LoVo (cell line): Measurements from ENCODE around the gene TSKS.

ENCODE experiments used
- DNase-seq: peaks from one replicate; pipeline ENCODE4 v3.0.0-alpha.2; 2016; ENCODE audit warnings: low spot score

TSKS gene

DNA sequence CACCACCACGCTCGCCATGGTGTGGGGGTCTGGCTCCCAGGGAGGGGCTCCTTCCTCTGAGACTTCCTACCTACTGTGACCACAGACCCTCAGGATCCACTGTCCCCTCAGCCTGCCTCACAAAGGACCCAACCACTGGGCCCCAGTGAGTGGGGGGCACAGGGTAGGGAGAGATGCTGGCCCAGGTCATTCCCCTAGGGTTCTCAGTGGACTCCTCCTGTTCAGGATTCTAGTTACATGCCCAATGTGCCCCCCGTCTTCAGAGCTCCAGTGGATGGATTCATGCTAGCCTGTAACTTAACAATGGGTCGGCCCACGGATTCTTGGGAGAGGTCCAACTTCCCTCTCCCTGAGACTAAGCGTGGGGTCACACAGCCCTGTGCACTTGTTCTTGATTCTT lies at the start of gene TSKS:
TSS of gene TSKS (minus strand) at position 77 of the 400 bp plus-strand sequence. CDS start at position 18, 59 bp downstream.
- DNase-seq = no peak

GRCh38 chr19:49812452-49812996 lies 49.4 kb upstream of the TSKS start:
- DNase-seq = no peak

- no peak for DNase-seq
Measured at GRCh38 chr19:49811328-49811727, 48.2 kb upstream of the TSKS start.

GRCh38 chr19:49809941-49810389 lies 46.9 kb upstream of the TSKS start:
- no peak for DNase-seq

DNA sequence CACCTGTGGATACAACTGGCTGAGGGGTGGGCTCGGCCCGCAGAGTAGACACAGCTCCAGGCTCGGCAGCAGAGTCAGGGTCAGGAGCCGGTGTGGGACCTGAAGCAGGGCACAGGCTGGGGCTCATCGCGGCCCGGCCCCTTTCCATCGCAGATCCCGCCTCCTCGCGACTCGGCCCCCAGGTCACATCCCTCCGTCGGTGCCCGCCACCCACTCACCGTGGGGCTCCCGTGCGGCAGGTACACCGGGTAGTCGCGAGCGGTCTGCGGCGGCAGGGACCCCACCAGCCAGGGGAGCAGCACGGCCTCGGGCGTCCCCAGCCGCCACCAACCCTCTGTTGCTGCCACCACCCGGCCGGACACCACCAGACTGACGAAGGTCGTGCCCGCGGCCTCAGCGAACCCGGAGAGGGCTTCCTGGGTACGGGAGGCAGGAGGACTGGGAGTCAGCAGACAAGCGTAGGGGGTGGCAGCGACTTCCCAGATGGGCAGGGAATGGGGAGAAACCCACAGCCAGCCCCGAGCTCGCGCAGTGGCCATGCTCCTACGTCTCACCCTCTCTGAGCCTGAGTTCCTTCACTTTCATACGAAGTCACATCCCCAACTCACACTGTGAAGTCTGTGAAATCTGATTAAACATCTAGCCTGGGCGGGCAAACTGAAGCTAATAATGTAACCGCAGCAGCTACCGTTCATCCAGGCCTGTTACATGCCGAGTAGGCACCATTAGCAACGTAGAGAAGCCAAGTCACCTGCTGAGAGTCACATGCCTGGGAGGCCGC lies 46.2 kb upstream of the TSKS start:
- no peak for DNase-seq

DNA sequence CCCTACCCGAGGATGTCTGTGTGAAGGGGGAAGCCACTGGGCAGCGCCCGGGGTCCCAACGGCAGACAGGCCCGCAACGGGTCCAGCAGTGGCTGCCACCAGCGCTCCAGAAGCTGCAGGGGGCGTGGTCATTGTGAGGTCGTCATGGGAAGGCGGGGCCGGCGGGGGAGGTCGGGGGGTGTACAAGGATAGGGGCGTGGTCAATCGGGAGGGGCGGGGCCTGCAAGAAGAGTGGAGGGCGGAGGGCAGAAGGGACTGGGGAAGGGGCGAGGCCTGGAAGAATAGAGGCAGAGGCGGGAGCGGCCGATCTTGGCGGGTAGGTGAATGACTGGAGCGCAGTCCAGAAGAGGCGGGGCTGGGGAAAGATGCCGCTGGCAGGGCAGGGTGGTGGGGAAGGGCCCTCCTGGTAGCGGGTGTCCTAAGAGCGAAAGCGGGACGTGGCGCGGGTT lies 45.6 kb upstream of the TSKS start:
- no peak for DNase-seq

GRCh38 chr19:49807904-49808675 lies 45.0 kb upstream of the TSKS start:
- DNase-seq = no peak

GRCh38 chr19:49807058-49807903 lies 44.2 kb upstream of the TSKS start:
- DNase-seq = no peak

- no peak for DNase-seq
Measured at GRCh38 chr19:49806620-49806959, 43.5 kb upstream of the TSKS start.

- no peak for DNase-seq
Measured at GRCh38 chr19:49805822-49806619, 42.9 kb upstream of the TSKS start.

DNA sequence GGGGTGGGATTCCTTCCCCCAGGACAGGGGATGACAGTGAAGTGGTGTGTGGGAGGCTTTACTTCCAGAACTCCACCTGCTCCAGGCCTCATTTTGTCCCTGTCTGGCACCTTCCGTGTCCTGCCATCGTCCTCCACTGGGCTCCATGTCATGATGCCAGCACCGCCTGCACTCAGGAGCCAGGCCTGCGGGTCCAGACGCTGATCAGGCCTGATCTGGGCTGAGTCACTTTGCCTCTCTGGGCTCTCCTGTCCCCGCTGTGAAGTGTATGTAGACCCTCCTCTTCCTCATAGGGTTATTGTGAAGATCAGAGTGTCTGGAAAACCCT lies 40.4 kb upstream of the TSKS start:
- no peak for DNase-seq

DNA sequence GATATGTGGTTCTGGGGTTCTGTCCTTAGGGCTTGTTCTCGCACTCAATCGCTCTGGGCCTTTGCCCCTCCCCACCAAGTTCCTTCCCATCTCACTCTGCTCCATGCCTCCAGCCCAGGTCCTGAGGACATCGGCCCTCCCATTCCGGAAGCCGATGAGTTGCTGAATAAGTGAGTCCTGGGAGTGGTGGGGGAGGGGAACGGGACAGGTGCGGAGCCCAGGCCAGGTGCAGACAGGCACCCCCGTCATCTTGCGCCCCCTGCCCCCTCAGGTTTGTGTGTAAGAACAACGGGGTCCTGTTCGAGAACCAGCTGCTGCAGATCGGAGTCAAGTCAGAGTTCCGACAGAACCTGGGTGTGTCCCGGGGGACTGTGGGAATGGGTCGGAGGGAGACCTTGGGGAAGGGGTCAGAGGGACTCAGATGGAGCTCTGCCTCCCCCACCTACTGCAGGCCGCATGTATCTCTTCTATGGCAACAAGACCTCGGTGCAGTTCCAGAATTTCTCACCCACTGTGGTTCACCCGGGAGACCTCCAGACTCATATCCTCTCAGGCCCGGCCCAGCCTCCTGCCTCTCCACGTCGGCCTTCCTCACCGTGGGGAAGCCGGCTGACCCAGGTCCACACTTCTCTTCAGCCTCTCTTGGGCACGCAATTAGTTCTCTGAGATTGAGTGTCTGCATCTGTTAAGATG lies 39.9 kb upstream of the TSKS start:
- no peak for DNase-seq

- no peak for DNase-seq
Measured at GRCh38 chr19:49801966-49802661, 39.0 kb upstream of the TSKS start.

- DNase-seq = no peak
Measured at GRCh38 chr19:49801401-49801888, 38.3 kb upstream of the TSKS start.

GRCh38 chr19:49800771-49801170 lies 37.7 kb upstream of the TSKS start:
- no peak for DNase-seq

DNA sequence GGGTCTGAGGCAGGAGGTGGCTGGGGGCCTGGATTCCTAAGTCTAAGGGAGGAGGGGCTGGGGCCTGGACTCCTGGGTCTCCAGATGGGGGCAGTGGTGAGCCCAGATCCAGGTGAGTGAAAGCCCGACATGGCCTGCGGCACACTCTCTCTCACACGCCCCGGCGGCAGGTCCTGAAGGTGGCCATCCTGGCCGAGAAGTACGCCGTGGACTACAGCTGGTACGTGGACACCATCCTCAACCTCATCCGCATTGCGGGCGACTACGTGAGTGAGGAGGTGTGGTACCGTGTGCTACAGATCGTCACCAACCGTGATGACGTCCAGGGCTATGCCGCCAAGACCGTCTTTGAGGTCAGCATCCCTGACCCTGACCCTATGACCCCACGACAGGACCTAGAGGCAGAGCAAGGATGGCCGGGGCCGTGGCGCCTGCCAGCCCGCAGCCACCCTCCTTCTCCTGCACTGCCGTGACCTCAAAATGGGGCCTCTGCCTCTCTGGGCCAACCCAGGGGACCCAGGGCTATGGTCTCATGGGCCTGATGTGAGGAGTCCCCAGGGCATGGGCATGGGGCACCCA lies 36.8 kb upstream of the TSKS start:
- DNase-seq = no peak

DNA sequence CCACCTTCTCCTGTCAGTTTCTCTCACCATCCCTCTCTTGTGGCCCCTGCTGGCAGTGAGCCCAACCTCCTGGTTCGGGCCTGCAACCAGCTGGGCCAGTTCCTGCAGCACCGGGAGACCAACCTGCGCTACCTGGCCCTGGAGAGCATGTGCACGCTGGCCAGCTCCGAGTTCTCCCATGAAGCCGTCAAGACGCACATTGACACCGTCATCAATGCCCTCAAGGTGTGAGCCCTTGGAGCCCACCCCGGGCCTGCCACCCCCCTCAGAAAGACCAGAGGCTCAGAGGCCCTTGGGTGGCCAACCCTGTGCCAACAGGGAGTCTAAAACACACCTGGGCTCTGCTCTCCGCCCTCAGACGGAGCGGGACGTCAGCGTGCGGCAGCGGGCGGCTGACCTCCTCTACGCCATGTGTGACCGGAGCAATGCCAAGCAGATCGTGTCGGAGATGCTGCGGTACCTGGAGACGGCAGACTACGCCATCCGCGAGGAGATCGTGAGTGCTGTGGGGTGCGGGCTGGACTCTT lies 36.2 kb upstream of the TSKS start:
- no peak for DNase-seq

- DNase-seq = no peak
Measured at GRCh38 chr19:49798574-49798973, 35.5 kb upstream of the TSKS start.

DNA sequence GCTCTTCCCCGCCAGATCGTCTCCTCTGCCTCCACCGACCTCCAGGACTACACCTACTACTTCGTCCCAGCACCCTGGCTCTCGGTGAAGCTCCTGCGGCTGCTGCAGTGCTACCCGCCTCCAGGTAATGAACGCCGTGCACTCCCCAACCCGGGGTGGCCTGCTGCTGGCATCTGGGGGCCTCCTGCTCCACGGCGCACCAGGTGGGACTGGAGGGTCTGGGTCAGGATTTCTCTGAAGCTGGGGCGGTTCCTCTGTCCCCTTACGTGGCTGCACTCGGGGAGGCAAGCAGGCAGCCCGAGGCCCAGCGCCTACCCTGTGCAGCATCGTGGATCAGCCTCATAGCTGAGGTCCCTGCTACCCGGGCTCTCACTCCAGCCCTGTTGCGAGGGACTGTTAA lies 32.5 kb upstream of the TSKS start:
- DNase-seq = no peak

GRCh38 chr19:49793561-49793840 lies 30.4 kb upstream of the TSKS start:
- peak; percentile 8 for DNase-seq
